Lower leg skin (tissue), 4 donors: Measurements from ENCODE around the gene ISLR. TPM values are rescaled to one million over a fixed set of nuclear protein-coding genes. Genes with fewer than 3 reads are reported as not detected.

ENCODE experiments used
- DNase-seq, 2 donors: peaks; one replicate each; pipeline ENCODE4 v3.0.0-alpha.2; 2019; ENCODE audit warnings: low spot score in 2 of 2
- H3K4me3 ChIP-seq: fragments of 200-600 bp; sonication (generic); 2 replicates; pipeline ENCODE4 v1.5.1; 2017; ENCODE audit warnings: mild to moderate bottlenecking, low read depth; ENCODE audit not compliant: poor library complexity, severe bottlenecking
- CTCF ChIP-seq, 3 donors: fragments of 450-650 bp; IDR thresholded peaks; one replicate each; pipeline ENCODE4 v1.5.1; 2016; ENCODE audit warnings: antibody characterized with exemption in 3 of 3, mild to moderate bottlenecking in 3 of 3, moderate library complexity in 2 of 3
- POLR2A ChIP-seq, 2 donors: fragments of 450-650 bp; IDR thresholded peaks; one replicate each; pipeline ENCODE4 v1.6.1; 2016 to 2017; ENCODE audit warnings: antibody characterized with exemption in 2 of 2, mild to moderate bottlenecking in 1 of 2, moderate library complexity in 1 of 2
- WGBS, 2 donors: methylation state at CpG; one replicate each; pipeline ENCODE4 v1.1.5; 2018; 5-methylcytosine and 5-hydroxymethylcytosine counted together
- intact Hi-C: fragments of 100-400 bp; cut with DNase I; formaldehyde crosslinking; loops from one replicate; pipeline ENCODE4 v1.15.0; 2023; ENCODE audit warnings: low total_unique reads
- total RNA-seq, 4 donors: library from RNA; depleted of rRNA; stranded (reverse); fragments of >200 nt; gene quantifications; one replicate each; pipeline ENCODE4 v1.1.0, GENCODE V29; 2016

The ISLR gene
- total RNA-seq, 4 donors from 2014 or later: 23.4 to 41.3 (median 26.1) TPM

- WGBS, 2 donors: 20 to 24% methylated on average over 51 to 66 of the region's 90 CpGs
- intact Hi-C loops: no loop called here
- no peak overlapping the region for H3K4me3 ChIP-seq
- DNase-seq: no peak
- no peak for TF ChIP-seq CTCF (IDR thresholded peaks at IDR 0.05)
- TF ChIP-seq POLR2A (IDR thresholded peaks at IDR 0.05): no peak
These were observed 40.5 kb upstream of the ISLR start for GRCh38 chr15:74132681-74133651.

GRCh38 chr15:74133694-74134386 is 39.7 kb upstream of the ISLR start:
- no peak for TF ChIP-seq POLR2A (IDR thresholded peaks at IDR 0.05)
- no peak for TF ChIP-seq CTCF (IDR thresholded peaks at IDR 0.05)
- intact Hi-C loops: no loop called here
- no peak overlapping the region for H3K4me3 ChIP-seq
- WGBS, 2 donors: 15 to 32% methylated on average over 30 to 70 of the region's 71 CpGs
- DNase-seq: no peak

GRCh38 chr15:74134387-74135027 is 39.0 kb upstream of the ISLR start:
- 15 to 41% methylated on average over 27 to 42 of the region's 53 CpGs for WGBS, 2 donors
- H3K4me3 ChIP-seq: no peak overlapping the region
- no peak for TF ChIP-seq POLR2A (IDR thresholded peaks at IDR 0.05)
- TF ChIP-seq CTCF (IDR thresholded peaks at IDR 0.05): no peak
- DNase-seq: no peak
- intact Hi-C loops: no loop called here

- no peak for DNase-seq
- intact Hi-C loops: no loop called here
- no peak overlapping the region for H3K4me3 ChIP-seq
- TF ChIP-seq CTCF (IDR thresholded peaks at IDR 0.05): no peak
- no peak for TF ChIP-seq POLR2A (IDR thresholded peaks at IDR 0.05)
- 27 to 28% methylated on average over 27 of the region's 27 CpGs for WGBS, 2 donors
These were observed 38.4 kb upstream of the ISLR start for GRCh38 chr15:74135041-74135565.

- no peak for DNase-seq
- WGBS, 2 donors: 0 to 2% methylated on average over 20 to 24 of the region's 26 CpGs
- no peak for TF ChIP-seq CTCF (IDR thresholded peaks at IDR 0.05)
- no peak for TF ChIP-seq POLR2A (IDR thresholded peaks at IDR 0.05)
- H3K4me3 ChIP-seq: no peak overlapping the region
- intact Hi-C loops: no loop called here
These were observed 37.0 kb upstream of the ISLR start for GRCh38 chr15:74136540-74136813.
